ENCODE data around the gene MERTK. TPM values are rescaled to one million over a fixed set of nuclear protein-coding genes. Genes with fewer than 3 reads are reported as not detected.

MERTK gene
- total RNA-seq, 6 donors from 2014 or later, result 15.5 to 141 (median 21.9) TPM

DNA sequence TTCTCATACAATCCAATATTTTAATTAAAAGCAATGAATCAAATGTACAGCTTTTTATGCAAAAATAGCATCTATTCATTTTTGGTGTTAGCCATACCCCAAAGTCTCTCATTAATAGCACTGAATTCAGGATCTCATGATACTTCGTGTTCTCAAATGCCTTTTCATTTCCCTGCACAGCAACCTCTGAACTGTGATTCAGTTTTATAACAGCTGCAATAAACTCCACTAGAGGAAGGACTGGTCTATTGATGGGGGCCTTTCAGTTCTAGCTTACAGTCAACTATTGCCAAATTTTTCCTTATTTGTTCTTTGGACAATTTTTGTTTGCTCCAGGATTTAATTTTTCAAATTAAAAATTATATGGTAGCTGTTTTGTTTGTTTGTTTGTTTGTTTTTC is 151.9 kb downstream of the MERTK start:
- Histone ChIP-seq H3K4me1 (peaks cover 13 to 26% (median 21%) of the 10 kb centered on the region in 4 donors), H3K9me3 (peaks cover 0 to 2% (median 0%) of the 10 kb centered on the region in 4 donors), H3K4me3 (no peak overlapping the region), H3K36me3 (no peaks in the 10 kb centered on the region), H3K27me3 (no peaks in the 10 kb centered on the region), H3K27ac (no peak overlapping the region)
- DNase-seq (no peak), ATAC-seq (ENCODE audit: low FRiP score in 2 of 2) (no peak)
- 92 to 94% methylated on average over 1 of the region's 1 CpG for WGBS, 2 donors
- no peak for TF ChIP-seq CTCF (IDR thresholded peaks at IDR 0.05)
- no peak for TF ChIP-seq POLR2AphosphoS5 (IDR thresholded peaks at IDR 0.05)
- no peak for TF ChIP-seq EP300 (IDR thresholded peaks at IDR 0.05)
- TF ChIP-seq POLR2A (IDR thresholded peaks at IDR 0.05), result no peak

GRCh38 chr2:112053917-112054846 is 155.8 kb downstream of the MERTK start:
- Histone ChIP-seq H3K27me3 (no peaks in the 10 kb centered on the region), H3K4me1 (peaks cover 29 to 38% (median 34%) of the 10 kb centered on the region in 4 donors), H3K4me3 (peak overlapping the region; percentile 54 to 64 (median 64)), H3K9me3 (no peaks in the 10 kb centered on the region), H3K27ac (peak overlapping the region; percentile 91 to 98 (median 94)), H3K36me3 (no peaks in the 10 kb centered on the region)
- TF ChIP-seq POLR2A (IDR thresholded peaks at IDR 0.05) (peak in 1 of 4 donors; percentile 36), EP300 (IDR thresholded peaks at IDR 0.05) (no peak), POLR2AphosphoS5 (IDR thresholded peaks at IDR 0.05) (peak; percentile 31 to 61), CTCF (IDR thresholded peaks at IDR 0.05) (no peak)
- 2 to 3% methylated on average over 33 to 35 of the region's 62 CpGs for WGBS, 2 donors
- peak; percentile 99 to 100 for DNase-seq
- peak; percentile 84 to 93 for ATAC-seq (ENCODE audit: low FRiP score in 2 of 2)

- Histone ChIP-seq H3K4me1 (peaks cover 29 to 39% (median 34%) of the 10 kb centered on the region in 4 donors), H3K27ac (peak within 1 kb of the TSS; percentile 96 to 100 (median 98)), H3K36me3 (peaks cover 0 to under 1% (median 0%) of the 10 kb centered on the region in 4 donors), H3K9me3 (no peaks in the 10 kb centered on the region), H3K27me3 (no peaks in the 10 kb centered on the region), H3K4me3 (peak within 1 kb of the TSS; percentile 63 to 96 (median 82))
- peak in 2 of 4 donors; percentile 74 to 85 for TF ChIP-seq EP300 (IDR thresholded peaks at IDR 0.05)
- TF ChIP-seq POLR2AphosphoS5 (IDR thresholded peaks at IDR 0.05), result peak; percentile 90 to 96
- TF ChIP-seq POLR2A (IDR thresholded peaks at IDR 0.05), result peak in 3 of 4 donors; percentile 63 to 85 (median 70)
- TF ChIP-seq CTCF (IDR thresholded peaks at IDR 0.05), result peak in 1 of 6 experiments; percentile 8
- DNase-seq (peak; percentile 99), ATAC-seq (ENCODE audit: low FRiP score in 2 of 2) (peak; percentile 91 to 94)
- WGBS, 2 donors, result 1 to 3% methylated on average over 15 to 30 of the region's 90 CpGs
These were observed 156.7 kb downstream of the MERTK start, which contains the start of gene TMEM87B for GRCh38 chr2:112054847-112055729. Gene TMEM87B, plus strand, starts transcription at chr2:112055269. Its CDS starts 323 bp downstream, at chr2:112055592.

GRCh38 chr2:112055730-112056625 is 157.6 kb downstream of the MERTK start:
- peak overlapping the region; percentile 95 to 100 (median 98) for H3K27ac ChIP-seq
- H3K27me3 ChIP-seq, result no peaks in the 10 kb centered on the region
- H3K36me3 ChIP-seq, result peaks cover 0 to 10% (median 2%) of the 10 kb centered on the region in 4 donors
- 0 to 1% methylated on average over 27 to 36 of the region's 42 CpGs for WGBS, 2 donors
- H3K4me1 ChIP-seq, result peaks cover 29 to 39% (median 34%) of the 10 kb centered on the region in 4 donors
- H3K4me3 ChIP-seq, result peak overlapping the region; percentile 63 to 96 (median 82)
- ATAC-seq (ENCODE audit: low FRiP score in 2 of 2), result peak; percentile 43 to 58
- TF ChIP-seq EP300 (IDR thresholded peaks at IDR 0.05) (peak in 1 of 4 donors; percentile 48), POLR2AphosphoS5 (IDR thresholded peaks at IDR 0.05) (peak; percentile 49 to 65), POLR2A (IDR thresholded peaks at IDR 0.05) (peak in 2 of 4 donors; percentile 22 to 30), CTCF (IDR thresholded peaks at IDR 0.05) (peak in 1 of 6 experiments; percentile 17)
- peak in 1 of 2 donors; percentile 78 for DNase-seq
- H3K9me3 ChIP-seq, result no peaks in the 10 kb centered on the region
